Kidney (tissue), 14 donors: ENCODE measurements around the gene CLIC4. TPM values are rescaled to one million over a fixed set of nuclear protein-coding genes. Genes with fewer than 3 reads are reported as not detected.

Experiments used
- DNase-seq, 5 donors: peaks; one replicate each; pipeline ENCODE4 v3.0.0-alpha.2; 2013 to 2020
- FAIRE-seq: peaks from 2 replicates; lab custom pipeline; 2012; peaks lifted over from hg19 to GRCh38; lab: Jason Lieb, UNC
- H3K27ac ChIP-seq, 2 donors: one replicate each; pipeline ENCODE4 v1.7.0; 2013; ENCODE audit warnings: low read depth in 2 of 2, low read length in 2 of 2, inconsistent platforms in 1 of 2
- H3K27me3 ChIP-seq: one replicate; pipeline ENCODE4 v1.7.1; 2013; ENCODE audit warnings: low read length, inconsistent platforms; ENCODE audit not compliant: control insufficient read depth, insufficient read depth
- H3K36me3 ChIP-seq, 3 donors: one replicate each; pipeline versions ENCODE4 v1.7.0 to v1.7.1; 2013; ENCODE audit warnings: low read length in 3 of 3, control low read depth in 1 of 3, inconsistent platforms in 1 of 3; ENCODE audit not compliant: insufficient read depth in 3 of 3, control insufficient read depth in 2 of 3
- H3K4me1 ChIP-seq, 3 donors: one replicate each; pipeline versions ENCODE4 v1.7.0 to v1.7.1; 2013; ENCODE audit warnings: low read length in 3 of 3, inconsistent platforms in 1 of 3, low read depth in 1 of 3; ENCODE audit not compliant: control insufficient read depth in 2 of 3, insufficient read depth in 2 of 3
- H3K4me3 ChIP-seq, 3 donors: one replicate each; pipeline versions ENCODE4 v1.7.0 to v1.8.1; 2013; ENCODE audit warnings: low read length in 3 of 3, control low read depth in 1 of 3, inconsistent platforms in 1 of 3
- H3K9ac ChIP-seq, 3 donors: one replicate each; pipeline versions ENCODE4 v1.7.0 to v1.7.1; 2013; ENCODE audit warnings: low read length in 3 of 3, control low read depth in 1 of 3, inconsistent platforms in 1 of 3
- H3K9me3 ChIP-seq, 3 donors: one replicate each; pipeline versions ENCODE4 v1.7.0 to v1.7.1; 2013; ENCODE audit warnings: low read length in 3 of 3, control low read depth in 1 of 3, inconsistent platforms in 1 of 3; ENCODE audit not compliant: control insufficient read depth in 2 of 3, insufficient read depth in 1 of 3
- intact Hi-C: fragments of 100-400 bp; cut with DNase I; formaldehyde crosslinking; loops from one replicate; pipeline ENCODE4 v1.11.1; 2022
- polyA plus RNA-seq: library from polyadenylated mRNA; stranded (reverse); fragments of 350-450 nt; fragmentation: Illumina TruSeq; extraction: RNeasy Lipid Tissue Mini Kit (QIAGEN cat#74804); gene quantifications from one replicate; pipeline ENCODE4 v1.2.3, GENCODE V29; 2014; ENCODE audit warnings: low read depth, low replicate concordance; ENCODE audit not compliant: insufficient read depth
- total RNA-seq: library from RNA; stranded (reverse); fragmentation: NEBNext Ultra II Directional; extraction: Animal tissue kit (Norgen Biotek cat#: 25700); gene quantifications from one replicate; pipeline ENCODE4 v1.2.1, GENCODE V29; 2021
- TF ChIP-seq, protein P1 (sequence below): IDR thresholded peaks from 3 replicates; pipeline ENCODE4 v1.5.1; 2012; ENCODE audit warnings: mild to moderate bottlenecking, moderate library complexity, borderline replicate concordance; ENCODE audit not compliant: insufficient read depth; ENCODE audit errors: extremely low read depth
- donor health status: control.
- donor health status: control.
- donor health status: control.
- donor health status: control.
- donor health status: control.
- donor health status: DM: yes; HTN: yes; CAD: no.
- donor health status: Normal renal cell carcinoma (clear cell type).

Gene CLIC4
- total and polyA plus RNA-seq, 2 donors from 2014 or later = 72.7 to 315 TPM

DNA sequence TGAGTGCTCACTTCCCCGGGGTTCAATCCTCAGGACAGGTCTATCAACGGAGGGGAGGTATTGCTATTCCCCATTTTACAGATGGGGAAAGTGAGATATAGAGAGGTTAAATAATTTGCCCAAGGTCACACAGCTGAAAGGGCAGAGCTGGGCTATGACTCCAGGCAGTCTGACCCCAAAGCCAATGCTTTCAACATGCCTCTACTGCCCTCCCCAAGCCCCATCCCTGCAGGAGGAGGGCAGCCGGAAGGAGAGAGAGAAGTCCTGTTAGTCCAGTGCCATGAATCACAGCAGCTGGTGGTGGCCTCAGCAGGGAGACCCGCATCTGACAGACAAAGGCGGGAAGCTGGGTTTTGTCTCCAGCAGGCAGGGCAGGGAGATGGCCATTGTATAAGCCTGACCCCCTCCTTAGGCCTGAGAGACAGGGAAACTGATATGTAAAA lies 20.0 kb upstream of the CLIC4 start:
- H3K27me3 ChIP-seq = no peaks in the 10 kb centered on the region
- no peak overlapping the region for H3K27ac ChIP-seq
- intact Hi-C loops = no loop called here
- H3K9ac ChIP-seq = no peak overlapping the region
- peak in 4 of 5 donors; percentile 54 to 78 (median 63) for DNase-seq
- H3K36me3 ChIP-seq = no peaks in the 10 kb centered on the region
- no peak overlapping the region for H3K4me3 ChIP-seq
- FAIRE-seq = no peak
- TF ChIP-seq, protein P1, sequence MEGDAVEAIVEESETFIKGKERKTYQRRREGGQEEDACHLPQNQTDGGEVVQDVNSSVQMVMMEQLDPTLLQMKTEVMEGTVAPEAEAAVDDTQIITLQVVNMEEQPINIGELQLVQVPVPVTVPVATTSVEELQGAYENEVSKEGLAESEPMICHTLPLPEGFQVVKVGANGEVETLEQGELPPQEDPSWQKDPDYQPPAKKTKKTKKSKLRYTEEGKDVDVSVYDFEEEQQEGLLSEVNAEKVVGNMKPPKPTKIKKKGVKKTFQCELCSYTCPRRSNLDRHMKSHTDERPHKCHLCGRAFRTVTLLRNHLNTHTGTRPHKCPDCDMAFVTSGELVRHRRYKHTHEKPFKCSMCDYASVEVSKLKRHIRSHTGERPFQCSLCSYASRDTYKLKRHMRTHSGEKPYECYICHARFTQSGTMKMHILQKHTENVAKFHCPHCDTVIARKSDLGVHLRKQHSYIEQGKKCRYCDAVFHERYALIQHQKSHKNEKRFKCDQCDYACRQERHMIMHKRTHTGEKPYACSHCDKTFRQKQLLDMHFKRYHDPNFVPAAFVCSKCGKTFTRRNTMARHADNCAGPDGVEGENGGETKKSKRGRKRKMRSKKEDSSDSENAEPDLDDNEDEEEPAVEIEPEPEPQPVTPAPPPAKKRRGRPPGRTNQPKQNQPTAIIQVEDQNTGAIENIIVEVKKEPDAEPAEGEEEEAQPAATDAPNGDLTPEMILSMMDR = no peak
- H3K9me3 ChIP-seq = no peaks in the 10 kb centered on the region
- peaks cover 0 to 6% (median 2%) of the 10 kb centered on the region in 3 donors for H3K4me1 ChIP-seq

DNA sequence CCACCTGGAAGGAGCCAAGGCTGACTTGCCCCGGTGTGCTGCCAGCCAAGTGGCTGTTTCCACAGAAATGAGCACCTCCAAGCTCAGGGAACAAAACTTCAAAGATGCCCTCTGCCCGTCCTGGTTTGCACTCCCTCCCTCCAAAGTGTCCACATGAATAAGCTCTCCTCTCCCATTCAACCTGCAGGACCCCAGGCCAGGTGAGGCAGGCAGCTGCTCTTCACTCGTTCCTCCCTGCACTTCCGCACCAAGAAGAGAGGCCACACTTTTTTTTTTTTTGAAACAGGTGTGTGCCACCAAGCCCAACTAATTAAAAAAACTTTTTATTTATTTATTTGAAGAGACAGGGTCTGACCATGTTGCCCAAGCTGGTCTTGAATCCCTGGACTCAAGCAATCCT lies 18.5 kb upstream of the CLIC4 start:
- no peak for FAIRE-seq

DNA sequence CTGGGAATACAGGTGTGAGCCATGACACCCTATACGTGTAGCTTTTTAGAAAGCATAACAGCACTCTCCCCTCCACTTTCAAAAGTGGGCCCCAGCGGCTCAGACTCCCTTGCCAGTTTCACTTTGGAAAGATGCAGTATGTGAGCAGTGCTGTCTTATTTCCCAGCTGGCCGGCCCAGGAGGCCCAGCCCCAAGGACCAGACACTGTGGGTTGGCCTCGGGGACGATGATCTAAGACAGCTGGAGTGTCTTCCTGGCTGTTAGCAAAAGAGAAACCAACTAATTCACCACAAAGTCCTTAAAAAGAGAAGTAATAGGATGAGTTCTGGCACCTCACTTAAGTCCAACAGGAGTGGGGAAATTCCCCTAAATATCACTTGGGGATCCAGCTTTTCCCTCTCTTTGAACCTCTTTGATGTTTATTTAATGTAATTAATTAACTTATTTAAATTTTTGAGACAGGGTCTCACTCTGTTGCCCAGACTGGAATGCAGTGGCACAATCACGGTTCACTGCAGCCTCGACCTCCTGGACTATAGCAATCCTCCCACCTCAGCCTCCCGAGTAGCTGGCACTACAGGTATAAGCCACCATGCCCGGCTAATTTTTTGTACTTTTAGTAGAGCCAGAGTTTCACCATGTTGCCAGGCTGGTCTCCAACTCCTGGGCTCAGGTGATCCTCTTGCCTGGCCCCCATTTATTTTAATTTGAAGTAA lies 17.6 kb upstream of the CLIC4 start:
- Histone ChIP-seq H3K27ac (peak overlapping the region; percentile 57 to 73), H3K4me1 (peaks cover 0 to 11% (median 3%) of the 10 kb centered on the region in 3 donors), H3K4me3 (no peak overlapping the region), H3K9me3 (no peaks in the 10 kb centered on the region), H3K27me3 (no peaks in the 10 kb centered on the region), H3K9ac (no peak overlapping the region), H3K36me3 (no peaks in the 10 kb centered on the region)
- no peak for FAIRE-seq
- intact Hi-C loops = no loop called here
- TF ChIP-seq, protein P1 = no peak
- DNase-seq = peak; percentile 78 to 95 (median 79)

More for the DNA sequence above, 18.5 kb upstream of the CLIC4 start:
- TF ChIP-seq, protein P1 = no peak
- intact Hi-C loops = no loop called here
- DNase-seq = no peak
- no peak overlapping the region for H3K27ac ChIP-seq
- H3K9ac ChIP-seq = no peak overlapping the region
- no peaks in the 10 kb centered on the region for H3K36me3 ChIP-seq
- no peak overlapping the region for H3K4me3 ChIP-seq
- no peaks in the 10 kb centered on the region for H3K9me3 ChIP-seq
- H3K27me3 ChIP-seq = no peaks in the 10 kb centered on the region
- peaks cover 0 to 11% (median 3%) of the 10 kb centered on the region in 3 donors for H3K4me1 ChIP-seq
